H9 (cell line): ENCODE data around the gene RC3H2. TPM values are rescaled to one million over a fixed set of nuclear protein-coding genes. Genes with fewer than 3 reads are reported as not detected.

ENCODE experiments used
- DNase-seq: peaks from one replicate; pipeline ENCODE4 v3.0.0-alpha.2; 2017
- H2AFZ ChIP-seq: one replicate; pipeline ENCODE4 v1.6.1; 2013; ENCODE audit warnings: mild to moderate bottlenecking, low read length, control low read depth, moderate library complexity
- H2AK5ac ChIP-seq: 2 replicates; pipeline ENCODE4 v1.6.1; 2013; ENCODE audit warnings: low read length, control low read depth, mixed read lengths; ENCODE audit not compliant: insufficient read length
- H2BK120ac ChIP-seq: one replicate; pipeline ENCODE4 v1.6.1; 2013; ENCODE audit warnings: low read depth, mild to moderate bottlenecking, low read length, control low read depth, inconsistent platforms; ENCODE audit not compliant: poor library complexity, severe bottlenecking
- H2BK12ac ChIP-seq: 2 replicates; pipeline ENCODE4 v1.6.1; 2013; ENCODE audit warnings: low read length, control low read depth, mixed read lengths, low read depth; ENCODE audit not compliant: insufficient read length
- H2BK15ac ChIP-seq: 2 replicates; pipeline ENCODE4 v1.6.1; 2013; ENCODE audit warnings: low read depth, low read length, control low read depth
- H2BK20ac ChIP-seq: one replicate; pipeline ENCODE4 v1.6.1; 2013; ENCODE audit warnings: low read depth, mild to moderate bottlenecking, low read length, control low read depth, inconsistent platforms; ENCODE audit not compliant: poor library complexity, severe bottlenecking
- H2BK5ac ChIP-seq: 2 replicates; pipeline ENCODE4 v1.6.1; 2013; ENCODE audit warnings: low read length, control low read depth, mixed read lengths; ENCODE audit not compliant: insufficient read length
- H3K14ac ChIP-seq: 2 replicates; pipeline ENCODE4 v1.6.1; 2013; ENCODE audit warnings: low read length, control low read depth; ENCODE audit not compliant: insufficient read depth
- H3K18ac ChIP-seq: 2 replicates; pipeline ENCODE4 v1.6.1; 2013; ENCODE audit warnings: low read depth, mild to moderate bottlenecking, mixed read lengths, low read length, control low read depth; ENCODE audit not compliant: insufficient read length
- H3K23ac ChIP-seq: 2 replicates; pipeline ENCODE4 v1.6.1; 2013; ENCODE audit warnings: low read length, control low read depth, mixed read lengths, low read depth; ENCODE audit not compliant: insufficient read length
- H3K23me2 ChIP-seq: 2 replicates; pipeline ENCODE4 v1.6.1; 2013; ENCODE audit warnings: low read depth, mild to moderate bottlenecking, mixed read lengths, low read length, control low read depth; ENCODE audit not compliant: insufficient read length, poor library complexity, severe bottlenecking
- H3K27ac ChIP-seq: 2 replicates; pipeline ENCODE4 v1.5.1; 2013; ENCODE audit warnings: low read length, control low read depth, mixed read lengths, low read depth; ENCODE audit not compliant: insufficient read length
- H3K27me3 ChIP-seq: 2 replicates; pipeline ENCODE4 v1.6.1; 2013; ENCODE audit warnings: low read length, control low read depth, inconsistent platforms; ENCODE audit not compliant: insufficient read depth
- H3K4ac ChIP-seq: 2 replicates; pipeline ENCODE4 v1.6.1; 2013; ENCODE audit warnings: low read depth, mild to moderate bottlenecking, control low read depth, inconsistent platforms, low read length, moderate library complexity
- H3K4me1 ChIP-seq: 2 replicates; pipeline ENCODE4 v1.6.1; 2013; ENCODE audit warnings: low read length, control low read depth, inconsistent platforms; ENCODE audit not compliant: insufficient read depth
- H3K4me2 ChIP-seq: 2 replicates; pipeline ENCODE4 v1.6.1; 2013; ENCODE audit warnings: low read length, control low read depth, mixed read lengths; ENCODE audit not compliant: insufficient read length, insufficient read depth
- H3K56ac ChIP-seq: 2 replicates; pipeline ENCODE4 v1.6.1; 2013; ENCODE audit warnings: low read depth, mild to moderate bottlenecking, mixed read lengths, low read length, control low read depth; ENCODE audit not compliant: insufficient read length
- H3K79me1 ChIP-seq: 2 replicates; pipeline ENCODE4 v1.6.1; 2013; ENCODE audit warnings: low read depth, mild to moderate bottlenecking, moderate library complexity, low read length, control low read depth, inconsistent platforms; ENCODE audit not compliant: insufficient read depth, poor library complexity, severe bottlenecking
- H3K79me2 ChIP-seq: 2 replicates; pipeline ENCODE4 v1.6.1; 2013; ENCODE audit warnings: low read length, control low read depth, inconsistent platforms; ENCODE audit not compliant: insufficient read depth
- H3K9ac ChIP-seq: 2 replicates; pipeline ENCODE4 v1.6.1; 2013; ENCODE audit warnings: low read length, control low read depth, mixed read lengths; ENCODE audit not compliant: insufficient read length; ENCODE audit errors: extremely low read depth
- H3K9me3 ChIP-seq: one replicate; pipeline ENCODE4 v1.6.1; 2013; ENCODE audit warnings: low read depth, low read length, inconsistent platforms; ENCODE audit not compliant: control insufficient read depth
- H3T11ph ChIP-seq: one replicate; pipeline ENCODE4 v1.6.1; 2013; ENCODE audit warnings: mild to moderate bottlenecking, low read length, control low read depth, inconsistent platforms
- H4K20me1 ChIP-seq: one replicate; pipeline ENCODE4 v1.6.1; 2013; ENCODE audit not compliant: control insufficient read depth, insufficient read length, insufficient read depth
- H4K5ac ChIP-seq: 2 replicates; pipeline ENCODE4 v1.6.1; 2013; ENCODE audit warnings: low read depth, mild to moderate bottlenecking, mixed read lengths, low read length, control low read depth; ENCODE audit not compliant: insufficient read length
- H4K8ac ChIP-seq: replicated peaks from 2 replicates; pipeline ENCODE4 v1.6.1; 2013; ENCODE audit warnings: low read length, control low read depth, mixed read lengths, low read depth; ENCODE audit not compliant: insufficient read length
- H4K91ac ChIP-seq: 2 replicates; pipeline ENCODE4 v1.6.1; 2013; ENCODE audit warnings: low read depth, mild to moderate bottlenecking, moderate library complexity, mixed read lengths, low read length, control low read depth; ENCODE audit not compliant: insufficient read length
- H3K27ac Mint-ChIP-seq, 3 experiments: 2 replicates in 2 of 3; 3 replicates in 1 of 3; pipeline ENCODE4 v1.8.0; 2020 to 2021; ENCODE audit warnings: mixed read lengths in 3 of 3, mild to moderate bottlenecking in 1 of 3, moderate library complexity in 1 of 3
- H3K27me3 Mint-ChIP-seq: 2 replicates; pipeline ENCODE4 v1.8.0; 2021; ENCODE audit warnings: low read depth, mild to moderate bottlenecking, moderate library complexity, mixed read lengths
- H3K36me3 Mint-ChIP-seq, 3 experiments: 2 replicates in 2 of 3; 3 replicates in 1 of 3; pipeline ENCODE4 v1.8.0; 2020 to 2021; ENCODE audit warnings: low read depth in 3 of 3, mixed read lengths in 3 of 3; ENCODE audit not compliant: insufficient read depth in 1 of 3
- H3K4me1 Mint-ChIP-seq, 2 experiments: 2 replicates each; pipeline ENCODE4 v1.8.0; 2020; ENCODE audit warnings: mixed read lengths in 2 of 2
- H3K4me3 Mint-ChIP-seq, 2 experiments: 2 replicates in 1 of 2; 3 replicates in 1 of 2; pipeline ENCODE4 v1.8.0; 2020 to 2021; ENCODE audit warnings: mild to moderate bottlenecking in 2 of 2, mixed read lengths in 2 of 2, moderate library complexity in 1 of 2
- H3K9me3 Mint-ChIP-seq, 2 experiments: 2 replicates in 1 of 2; 3 replicates in 1 of 2; pipeline ENCODE4 v1.8.0; 2020; ENCODE audit warnings: mild to moderate bottlenecking in 2 of 2, mixed read lengths in 2 of 2, moderate library complexity in 1 of 2
- WGBS: extraction: QIAGEN DNeasy Blood & Tissue Kit; methylation state at CpG from one replicate; pipeline ENCODE4 v1.1.7; 2013; ENCODE audit warnings: missing lambda C conversion rate, low lambda C conversion rate, mixed read lengths; ENCODE audit not compliant: insufficient read length; ENCODE audit errors: extremely low coverage; 5-methylcytosine and 5-hydroxymethylcytosine counted together
- total RNA-seq: library from RNA; stranded (reverse); gene quantifications from 2 replicates; pipeline ENCODE4 v1.2.1, GENCODE V29; 2021
- TF ChIP-seq, protein P1 (sequence below): fragments of 200-600 bp; sonication (generic); conservative IDR thresholded peaks from 3 replicates; pipeline ENCODE4 v1.8.0; 2021; ENCODE audit warnings: antibody characterized with exemption, mild to moderate bottlenecking

The RC3H2 gene
- total RNA-seq, 1 experiment from 2014 or later: 49.0 TPM

DNA sequence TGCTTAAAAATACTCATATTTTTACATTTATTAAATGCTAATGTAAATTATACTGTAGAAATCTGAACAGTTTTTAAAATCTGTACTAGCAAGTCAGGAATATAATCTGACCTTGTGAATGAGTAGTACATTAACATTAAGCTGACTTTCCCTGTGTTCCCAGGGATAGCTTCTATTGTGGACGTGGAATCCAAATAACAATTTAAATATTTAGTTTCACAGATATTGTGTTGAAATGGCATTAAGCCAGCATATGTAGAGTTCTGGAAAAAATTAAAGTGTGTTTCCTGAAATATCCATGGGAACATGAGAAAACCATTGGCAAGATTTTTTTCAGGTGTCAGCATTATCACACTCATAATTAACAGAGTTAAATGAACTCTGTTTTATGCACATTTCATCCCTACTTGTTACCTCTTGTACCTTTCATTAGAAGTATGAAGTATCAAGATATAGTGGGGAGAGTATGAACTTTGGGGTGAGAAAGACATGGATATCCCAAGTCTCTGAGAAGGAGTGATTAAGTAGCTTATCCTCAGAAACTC, 41.4 kb upstream of the RC3H2 start:
- Histone ChIP-seq H3K27ac (no peak overlapping the region), H3K9ac (no peak overlapping the region), H2BK120ac (no peak overlapping the region), H4K20me1 (no peaks in the 10 kb centered on the region), H3K23ac (no peak overlapping the region), H3K79me2 (peaks cover 40% of the 10 kb centered on the region), H2BK12ac (no peak overlapping the region), H3K56ac (no peak overlapping the region), H3K9me3 (no peaks in the 10 kb centered on the region), H3K4me2 (no peak overlapping the region), H3K27me3 (no peaks in the 10 kb centered on the region), H2AK5ac (no peak overlapping the region), H2BK5ac (no peak overlapping the region), H3K18ac (no peak overlapping the region), H4K91ac (no peak overlapping the region), H2BK15ac (no peak overlapping the region), H2BK20ac (no peak overlapping the region), H3K79me1 (peaks cover 5% of the 10 kb centered on the region), H3K14ac (no peak overlapping the region), H3T11ph (no peak overlapping the region), H2AFZ (no peak overlapping the region), H4K5ac (no peak overlapping the region), H3K23me2 (no peaks in the 10 kb centered on the region), H3K4me1 (no peaks in the 10 kb centered on the region), H4K8ac (no peak overlapping the region), H3K4ac (no peak overlapping the region)
- Mint-ChIP-seq H3K27me3 (no peaks in the 10 kb centered on the region), H3K36me3 (peaks cover 0 to 8% (median 3%) of the 10 kb centered on the region in 3 experiments; a peak in 4 of 7 replicates), H3K27ac (no peak overlapping the region; a peak in 1 of 7 replicates), H3K4me1 (peaks cover 25 to 52% of the 10 kb centered on the region in 2 experiments), H3K9me3 (no peaks in the 10 kb centered on the region), H3K4me3 (no peak overlapping the region)
- no CpG with 5 or more reads among the region's 1 CpG for WGBS
- DNase-seq: no peak
- TF ChIP-seq, protein P1, sequence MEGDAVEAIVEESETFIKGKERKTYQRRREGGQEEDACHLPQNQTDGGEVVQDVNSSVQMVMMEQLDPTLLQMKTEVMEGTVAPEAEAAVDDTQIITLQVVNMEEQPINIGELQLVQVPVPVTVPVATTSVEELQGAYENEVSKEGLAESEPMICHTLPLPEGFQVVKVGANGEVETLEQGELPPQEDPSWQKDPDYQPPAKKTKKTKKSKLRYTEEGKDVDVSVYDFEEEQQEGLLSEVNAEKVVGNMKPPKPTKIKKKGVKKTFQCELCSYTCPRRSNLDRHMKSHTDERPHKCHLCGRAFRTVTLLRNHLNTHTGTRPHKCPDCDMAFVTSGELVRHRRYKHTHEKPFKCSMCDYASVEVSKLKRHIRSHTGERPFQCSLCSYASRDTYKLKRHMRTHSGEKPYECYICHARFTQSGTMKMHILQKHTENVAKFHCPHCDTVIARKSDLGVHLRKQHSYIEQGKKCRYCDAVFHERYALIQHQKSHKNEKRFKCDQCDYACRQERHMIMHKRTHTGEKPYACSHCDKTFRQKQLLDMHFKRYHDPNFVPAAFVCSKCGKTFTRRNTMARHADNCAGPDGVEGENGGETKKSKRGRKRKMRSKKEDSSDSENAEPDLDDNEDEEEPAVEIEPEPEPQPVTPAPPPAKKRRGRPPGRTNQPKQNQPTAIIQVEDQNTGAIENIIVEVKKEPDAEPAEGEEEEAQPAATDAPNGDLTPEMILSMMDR: no peak
